ENCODE results near the gene MBLAC1.
A peak's percentile ranks its signal among the peaks of the same experiment; 100 is the strongest.

MBLAC1 gene

GRCh38 chr7:100126931-100127865 is at the start of gene MBLAC1:
MBLAC1 (plus strand) TSS chr7:100126967; CDS start chr7:100127396, 429 bp downstream.
- Mint-ChIP-seq H3K4me3 (peak within 1 kb of the TSS; percentile 95 to 99), H3K27me3 (no peaks in the 10 kb centered on the region), H3K9me3 (no peaks in the 10 kb centered on the region), H3K4me1 (peaks cover 25 to 52% of the 10 kb centered on the region in 2 donors), H3K27ac (peak within 1 kb of the TSS; percentile 100), H3K36me3 (peaks cover 6 to 9% of the 10 kb centered on the region in 2 donors)
- ATAC-seq (replicated peaks) (peak; percentile 81 to 83), DNase-seq (peak; percentile 87)

GRCh38 chr7:100077205-100077604 is 49.6 kb upstream of the MBLAC1 start:
- Mint-ChIP-seq H3K36me3 (peaks cover 51 to 68% of the 10 kb centered on the region in 2 donors), H3K9me3 (peaks cover 4 to 7% of the 10 kb centered on the region in 2 donors), H3K27me3 (no peaks in the 10 kb centered on the region), H3K27ac (peak overlapping the region; percentile 59), H3K4me3 (no peak overlapping the region), H3K4me1 (peaks cover 14 to 18% of the 10 kb centered on the region in 2 donors)
- DNase-seq (no peak), ATAC-seq (replicated peaks) (no peak)

GRCh38 chr7:100079024-100079560 is 47.7 kb upstream of the MBLAC1 start:
- DNase-seq (no peak), ATAC-seq (replicated peaks) (no peak)
- H3K27ac Mint-ChIP-seq, result no peak overlapping the region
- H3K36me3 Mint-ChIP-seq, result peaks cover 34 to 49% of the 10 kb centered on the region in 2 donors
- H3K4me1 Mint-ChIP-seq, result peaks cover 22 to 24% of the 10 kb centered on the region in 2 donors
- H3K4me3 Mint-ChIP-seq, result no peak overlapping the region
- H3K27me3 Mint-ChIP-seq, result no peaks in the 10 kb centered on the region
- H3K9me3 Mint-ChIP-seq, result no peaks in the 10 kb centered on the region

GRCh38 chr7:100080907-100081534 is 45.7 kb upstream of the MBLAC1 start:
- H3K27ac Mint-ChIP-seq, result peak overlapping the region; percentile 98
- H3K36me3 Mint-ChIP-seq, result peaks cover 18 to 31% of the 10 kb centered on the region in 2 donors
- DNase-seq (no peak), ATAC-seq (replicated peaks) (peak in 1 of 2 donors; percentile 23)
- H3K4me3 Mint-ChIP-seq, result peak overlapping the region; percentile 83 to 84
- H3K4me1 Mint-ChIP-seq, result peaks cover 21 to 24% of the 10 kb centered on the region in 2 donors
- no peaks in the 10 kb centered on the region for H3K27me3 Mint-ChIP-seq
- no peaks in the 10 kb centered on the region for H3K9me3 Mint-ChIP-seq

GRCh38 chr7:100081535-100082102 is 45.1 kb upstream of the MBLAC1 start, which contains the start of gene ZNF3:
ZNF3 (minus strand) TSS chr7:100081723; CDS start chr7:100077357, 4,366 bp downstream.
- H3K27ac Mint-ChIP-seq, result peak within 1 kb of the TSS; percentile 98
- peak within 1 kb of the TSS; percentile 83 to 84 for H3K4me3 Mint-ChIP-seq
- peaks cover 12 to 26% of the 10 kb centered on the region in 2 donors for H3K36me3 Mint-ChIP-seq
- no peaks in the 10 kb centered on the region for H3K27me3 Mint-ChIP-seq
- ATAC-seq (replicated peaks), result peak; percentile 84 to 85
- peak; percentile 99 for DNase-seq
- H3K9me3 Mint-ChIP-seq, result no peaks in the 10 kb centered on the region
- peaks cover 21 to 24% of the 10 kb centered on the region in 2 donors for H3K4me1 Mint-ChIP-seq

- DNase-seq, result no peak
- peaks cover 6 to 21% of the 10 kb centered on the region in 2 donors for H3K36me3 Mint-ChIP-seq
- ATAC-seq (replicated peaks), result no peak
- H3K4me3 Mint-ChIP-seq, result peak overlapping the region; percentile 83 to 84
- H3K4me1 Mint-ChIP-seq, result peaks cover 22 to 25% of the 10 kb centered on the region in 2 donors
- no peaks in the 10 kb centered on the region for H3K9me3 Mint-ChIP-seq
- H3K27ac Mint-ChIP-seq, result peak overlapping the region; percentile 98
- H3K27me3 Mint-ChIP-seq, result no peaks in the 10 kb centered on the region
These were observed 43.8 kb upstream of the MBLAC1 start for GRCh38 chr7:100082978-100083377.

- DNase-seq (no peak), ATAC-seq (replicated peaks) (no peak)
- no peak overlapping the region for H3K4me3 Mint-ChIP-seq
- H3K27me3 Mint-ChIP-seq, result no peaks in the 10 kb centered on the region
- peaks cover 9 to 17% of the 10 kb centered on the region in 2 donors for H3K36me3 Mint-ChIP-seq
- H3K27ac Mint-ChIP-seq, result no peak overlapping the region
- no peaks in the 10 kb centered on the region for H3K9me3 Mint-ChIP-seq
- H3K4me1 Mint-ChIP-seq, result peaks cover 24 to 36% of the 10 kb centered on the region in 2 donors
These were observed 41.3 kb upstream of the MBLAC1 start for GRCh38 chr7:100085515-100085914.

GRCh38 chr7:100087055-100087750 is 39.6 kb upstream of the MBLAC1 start:
- Mint-ChIP-seq H3K9me3 (no peaks in the 10 kb centered on the region), H3K27ac (peak overlapping the region; percentile 14), H3K4me3 (peak overlapping the region in 1 of 2 donors; percentile 37), H3K36me3 (peaks cover 20 to 26% of the 10 kb centered on the region in 2 donors), H3K27me3 (no peaks in the 10 kb centered on the region), H3K4me1 (peaks cover 31 to 44% of the 10 kb centered on the region in 2 donors)
- ATAC-seq (replicated peaks) (no peak), DNase-seq (no peak)

GRCh38 chr7:100088095-100088620 is 38.6 kb upstream of the MBLAC1 start:
- ATAC-seq (replicated peaks), result peak; percentile 28 to 40

GRCh38 chr7:100088621-100089457 is 37.9 kb upstream of the MBLAC1 start, which contains the start of gene COPS6:
COPS6 (plus strand) TSS chr7:100088969; CDS start chr7:100088991, 22 bp downstream.
- Mint-ChIP-seq H3K9me3 (no peaks in the 10 kb centered on the region), H3K4me1 (peaks cover 30 to 45% of the 10 kb centered on the region in 2 donors), H3K27ac (peak within 1 kb of the TSS; percentile 96), H3K4me3 (peak within 1 kb of the TSS; percentile 93 to 97), H3K36me3 (peaks cover 33 to 40% of the 10 kb centered on the region in 2 donors), H3K27me3 (no peaks in the 10 kb centered on the region)
- DNase-seq (peak; percentile 76), ATAC-seq (replicated peaks) (peak; percentile 73 to 74)

More at GRCh38 chr7:100088095-100088620, 38.6 kb upstream of the MBLAC1 start:
- peaks cover 30 to 41% of the 10 kb centered on the region in 2 donors for H3K4me1 Mint-ChIP-seq
- peak overlapping the region; percentile 93 to 97 for H3K4me3 Mint-ChIP-seq
- no peak for DNase-seq
- H3K36me3 Mint-ChIP-seq, result peaks cover 26 to 33% of the 10 kb centered on the region in 2 donors
- H3K27me3 Mint-ChIP-seq, result no peaks in the 10 kb centered on the region
- H3K27ac Mint-ChIP-seq, result peak overlapping the region; percentile 96
- H3K9me3 Mint-ChIP-seq, result no peaks in the 10 kb centered on the region

GRCh38 chr7:100089458-100090196 is 37.1 kb upstream of the MBLAC1 start:
- Mint-ChIP-seq H3K27me3 (no peaks in the 10 kb centered on the region), H3K27ac (peak overlapping the region; percentile 96), H3K9me3 (no peaks in the 10 kb centered on the region), H3K4me1 (peaks cover 30 to 46% of the 10 kb centered on the region in 2 donors), H3K36me3 (peaks cover 34 to 41% of the 10 kb centered on the region in 2 donors), H3K4me3 (peak overlapping the region; percentile 93 to 97)
- ATAC-seq (replicated peaks), result no peak
- DNase-seq, result no peak
